ENCODE results near the gene POU4F3.

POU4F3 gene

DNA sequence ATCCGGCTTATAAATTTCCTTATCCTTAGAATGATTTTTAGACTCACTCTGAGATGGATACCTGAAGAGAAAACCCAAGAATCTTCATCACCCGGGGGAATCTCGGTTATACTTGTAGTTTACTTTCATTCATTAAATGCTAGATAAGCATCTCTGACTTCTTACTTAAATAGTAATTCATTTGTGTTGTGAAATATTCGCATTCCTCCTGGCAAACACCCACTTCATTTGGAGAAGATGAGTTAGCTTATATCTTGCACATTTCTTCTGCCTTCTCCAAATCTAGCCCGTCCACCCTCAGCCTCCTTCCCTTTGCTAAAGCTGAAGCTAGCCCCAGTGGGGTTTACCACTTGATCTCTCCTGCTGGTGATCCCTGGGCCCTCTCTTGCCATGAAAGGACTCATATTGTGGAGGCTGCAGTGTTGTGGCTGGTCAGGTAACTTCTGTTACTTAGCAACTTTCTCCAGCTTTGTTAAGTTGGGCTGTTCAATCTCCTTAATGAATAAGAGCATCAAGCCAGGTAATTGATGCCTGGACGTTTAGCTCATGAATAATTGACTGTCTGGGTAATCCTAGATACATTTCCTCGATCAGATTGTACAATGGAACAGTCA is 11.3 kb upstream of the POU4F3 start:
- TF ChIP-seq, protein P1, sequence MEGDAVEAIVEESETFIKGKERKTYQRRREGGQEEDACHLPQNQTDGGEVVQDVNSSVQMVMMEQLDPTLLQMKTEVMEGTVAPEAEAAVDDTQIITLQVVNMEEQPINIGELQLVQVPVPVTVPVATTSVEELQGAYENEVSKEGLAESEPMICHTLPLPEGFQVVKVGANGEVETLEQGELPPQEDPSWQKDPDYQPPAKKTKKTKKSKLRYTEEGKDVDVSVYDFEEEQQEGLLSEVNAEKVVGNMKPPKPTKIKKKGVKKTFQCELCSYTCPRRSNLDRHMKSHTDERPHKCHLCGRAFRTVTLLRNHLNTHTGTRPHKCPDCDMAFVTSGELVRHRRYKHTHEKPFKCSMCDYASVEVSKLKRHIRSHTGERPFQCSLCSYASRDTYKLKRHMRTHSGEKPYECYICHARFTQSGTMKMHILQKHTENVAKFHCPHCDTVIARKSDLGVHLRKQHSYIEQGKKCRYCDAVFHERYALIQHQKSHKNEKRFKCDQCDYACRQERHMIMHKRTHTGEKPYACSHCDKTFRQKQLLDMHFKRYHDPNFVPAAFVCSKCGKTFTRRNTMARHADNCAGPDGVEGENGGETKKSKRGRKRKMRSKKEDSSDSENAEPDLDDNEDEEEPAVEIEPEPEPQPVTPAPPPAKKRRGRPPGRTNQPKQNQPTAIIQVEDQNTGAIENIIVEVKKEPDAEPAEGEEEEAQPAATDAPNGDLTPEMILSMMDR (conservative IDR thresholded peaks at IDR 0.05; ENCODE audit: control insufficient read depth, insufficient read depth, low read depth, low read length) = no peak
- DNase-seq (ENCODE audit: low read depth) = no peak
- no peak overlapping the region for H3K4me3 ChIP-seq (ENCODE audit: control insufficient read depth, low read depth, low read length)

DNA sequence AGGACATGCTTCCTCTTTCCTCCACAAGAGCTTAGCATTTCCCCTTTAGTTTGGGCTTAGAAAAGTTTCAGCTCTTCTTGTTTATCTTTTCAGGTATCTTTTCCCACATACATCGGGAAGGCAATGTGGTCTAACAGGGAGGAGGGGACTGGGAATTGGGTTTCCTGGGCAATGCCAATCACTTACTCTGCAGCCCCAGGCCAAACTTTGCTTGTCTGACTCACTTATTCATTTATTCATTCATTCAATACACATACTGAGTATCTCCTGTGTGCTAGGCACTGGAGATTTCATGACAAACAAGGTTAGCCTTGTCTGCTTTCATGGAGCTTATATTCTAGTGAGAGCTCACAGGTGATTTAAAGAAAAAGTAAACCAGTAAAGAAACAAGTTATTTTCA is 10.7 kb upstream of the POU4F3 start:
- H3K4me3 ChIP-seq (ENCODE audit: control insufficient read depth, low read depth, low read length) = no peak overlapping the region
- DNase-seq (ENCODE audit: low read depth) = no peak
- TF ChIP-seq, protein P1 (conservative IDR thresholded peaks at IDR 0.05; ENCODE audit: control insufficient read depth, insufficient read depth, low read depth, low read length) = no peak

DNA sequence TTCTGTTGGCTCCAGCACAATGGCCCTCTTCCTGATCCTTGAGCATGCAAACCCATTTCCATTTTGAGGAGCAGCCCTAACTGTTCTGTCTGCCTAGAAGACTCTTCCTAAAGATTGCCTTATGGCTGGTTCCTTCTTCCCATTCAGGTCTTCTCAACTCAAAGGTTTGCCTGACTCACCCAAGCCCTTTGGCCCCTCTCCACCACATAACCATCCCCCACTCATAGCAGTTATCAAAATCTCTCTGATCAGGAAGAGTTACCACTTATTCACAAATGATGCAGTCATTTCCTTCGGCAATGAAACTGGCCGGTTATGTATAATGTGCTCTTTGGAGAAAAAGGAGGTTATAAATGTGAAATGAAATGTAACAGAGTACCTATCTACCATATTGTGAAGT is 8.9 kb upstream of the POU4F3 start:
- H3K4me3 ChIP-seq (ENCODE audit: control insufficient read depth, low read depth, low read length) = no peak overlapping the region
- no peak for DNase-seq (ENCODE audit: low read depth)
- TF ChIP-seq, protein P1 (conservative IDR thresholded peaks at IDR 0.05; ENCODE audit: control insufficient read depth, insufficient read depth, low read depth, low read length) = no peak

DNA sequence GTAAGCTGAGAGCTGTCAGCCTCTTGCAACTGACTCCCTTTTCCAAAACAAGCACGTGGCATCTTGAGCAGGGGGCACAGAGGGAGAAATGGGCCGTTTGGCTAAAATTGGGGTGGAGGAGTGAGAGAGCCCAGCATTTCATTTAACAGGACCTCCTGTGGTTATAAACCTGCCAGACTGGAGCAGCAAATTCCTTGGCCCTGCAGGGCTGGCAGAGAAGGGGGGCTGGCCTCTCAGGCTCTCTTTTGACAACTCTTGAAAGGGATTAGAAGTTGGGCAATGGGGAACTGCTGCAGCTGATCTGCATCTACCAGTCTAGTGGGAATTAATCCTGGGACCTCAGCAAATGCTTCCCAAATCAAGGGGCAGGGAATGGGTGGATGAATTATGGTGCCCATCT is 7.2 kb upstream of the POU4F3 start:
- TF ChIP-seq, protein P1 (conservative IDR thresholded peaks at IDR 0.05; ENCODE audit: control insufficient read depth, insufficient read depth, low read depth, low read length) = no peak
- no peak for DNase-seq (ENCODE audit: low read depth)
- no peak overlapping the region for H3K4me3 ChIP-seq (ENCODE audit: control insufficient read depth, low read depth, low read length)

DNA sequence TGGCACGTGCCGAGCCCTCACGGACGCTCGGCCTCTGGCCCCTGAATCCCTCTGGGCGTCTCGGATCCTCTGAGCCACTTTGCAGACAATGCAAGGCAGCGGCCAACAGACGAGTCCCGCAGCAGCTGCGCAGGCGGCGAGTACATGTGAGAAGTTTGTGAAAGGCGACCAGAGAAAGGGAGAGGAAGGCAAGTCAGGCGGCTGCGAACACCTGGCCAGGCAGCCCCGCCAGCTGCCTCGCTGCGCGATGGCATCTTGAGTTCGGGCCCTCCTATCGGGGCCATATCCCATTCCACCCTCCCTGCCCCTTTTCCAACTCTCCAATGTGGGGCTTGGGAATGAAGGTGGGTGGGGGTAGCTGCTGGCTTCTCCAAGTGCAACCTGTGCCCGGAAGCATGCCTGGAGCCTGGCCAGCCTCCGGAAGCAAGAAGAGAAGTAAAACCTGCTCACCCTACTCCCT is 4.5 kb upstream of the POU4F3 start:
- no peak for DNase-seq (ENCODE audit: low read depth)
- no peak overlapping the region for H3K4me3 ChIP-seq (ENCODE audit: control insufficient read depth, low read depth, low read length)
- TF ChIP-seq, protein P1 (conservative IDR thresholded peaks at IDR 0.05; ENCODE audit: control insufficient read depth, insufficient read depth, low read depth, low read length) = no peak

DNA sequence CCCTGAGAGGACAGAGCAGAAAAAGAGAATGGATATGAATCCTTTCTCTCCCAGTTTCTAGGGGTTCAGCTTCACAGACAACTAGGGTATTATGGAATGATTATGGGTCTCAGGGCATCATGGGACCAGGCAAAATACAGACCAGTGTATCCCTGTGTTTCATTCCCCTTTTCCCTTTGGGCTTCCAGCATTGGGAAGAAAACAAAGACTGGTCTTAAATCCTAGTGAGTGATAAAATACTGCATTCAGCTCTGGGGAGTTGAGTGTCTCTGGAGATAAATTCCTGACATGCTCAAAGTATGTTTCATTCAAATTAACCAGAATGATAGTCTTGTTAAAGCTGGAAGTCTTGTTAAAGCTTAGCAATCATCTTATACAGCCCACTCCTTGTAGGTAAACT is 2.4 kb upstream of the POU4F3 start:
- DNase-seq (ENCODE audit: low read depth) = no peak
- H3K4me3 ChIP-seq (ENCODE audit: control insufficient read depth, low read depth, low read length) = no peak overlapping the region
- TF ChIP-seq, protein P1 (conservative IDR thresholded peaks at IDR 0.05; ENCODE audit: control insufficient read depth, insufficient read depth, low read depth, low read length) = no peak

Measured in fibroblast of mammary gland (primary cell).